Measurements from ENCODE around the gene RASAL1.

DNA sequence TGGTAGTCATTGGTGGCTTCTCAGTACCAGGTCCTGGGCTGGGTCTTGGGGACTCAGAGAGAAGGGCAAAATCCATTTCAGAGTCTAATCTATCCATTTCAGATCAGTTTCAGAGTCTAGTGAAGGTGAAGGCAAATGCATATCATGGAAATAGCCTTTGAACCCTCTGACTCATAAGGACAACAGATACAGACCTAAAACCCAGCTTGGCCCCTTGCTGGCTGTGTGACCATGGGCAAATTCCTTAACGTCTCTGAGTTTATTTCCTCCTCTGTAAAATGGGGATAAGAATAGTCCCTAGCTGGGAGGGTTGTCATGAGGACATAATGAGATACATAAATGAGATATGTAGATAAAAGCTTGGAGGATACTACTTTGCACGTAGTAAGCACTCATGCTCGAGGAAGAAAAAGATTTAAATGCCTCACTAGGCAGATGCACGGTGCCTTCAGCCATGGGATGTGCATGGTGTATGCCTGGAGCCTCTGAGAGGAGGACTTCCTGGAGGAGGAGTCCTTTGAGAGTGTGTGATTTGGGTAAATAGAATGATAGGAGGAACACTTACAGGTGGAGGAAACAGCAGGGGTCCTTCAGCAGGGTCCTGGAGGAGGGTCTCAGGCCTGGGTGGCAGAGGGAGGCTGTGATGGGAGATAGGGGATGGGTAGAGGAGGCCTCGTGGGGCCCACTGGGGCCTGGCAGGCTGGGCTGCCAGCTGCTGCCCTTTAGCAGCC is 71.0 kb downstream of the RASAL1 start:
- TF ChIP-seq, protein P1, sequence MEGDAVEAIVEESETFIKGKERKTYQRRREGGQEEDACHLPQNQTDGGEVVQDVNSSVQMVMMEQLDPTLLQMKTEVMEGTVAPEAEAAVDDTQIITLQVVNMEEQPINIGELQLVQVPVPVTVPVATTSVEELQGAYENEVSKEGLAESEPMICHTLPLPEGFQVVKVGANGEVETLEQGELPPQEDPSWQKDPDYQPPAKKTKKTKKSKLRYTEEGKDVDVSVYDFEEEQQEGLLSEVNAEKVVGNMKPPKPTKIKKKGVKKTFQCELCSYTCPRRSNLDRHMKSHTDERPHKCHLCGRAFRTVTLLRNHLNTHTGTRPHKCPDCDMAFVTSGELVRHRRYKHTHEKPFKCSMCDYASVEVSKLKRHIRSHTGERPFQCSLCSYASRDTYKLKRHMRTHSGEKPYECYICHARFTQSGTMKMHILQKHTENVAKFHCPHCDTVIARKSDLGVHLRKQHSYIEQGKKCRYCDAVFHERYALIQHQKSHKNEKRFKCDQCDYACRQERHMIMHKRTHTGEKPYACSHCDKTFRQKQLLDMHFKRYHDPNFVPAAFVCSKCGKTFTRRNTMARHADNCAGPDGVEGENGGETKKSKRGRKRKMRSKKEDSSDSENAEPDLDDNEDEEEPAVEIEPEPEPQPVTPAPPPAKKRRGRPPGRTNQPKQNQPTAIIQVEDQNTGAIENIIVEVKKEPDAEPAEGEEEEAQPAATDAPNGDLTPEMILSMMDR (conservative IDR thresholded peaks at IDR 0.05; ENCODE audit: low read depth in 2 of 2) = no peak
- no peak for TF ChIP-seq EZH2 (IDR thresholded peaks at IDR 0.05; ENCODE audit: low read depth, unreplicated experiment)
- TF ChIP-seq, protein P2, sequence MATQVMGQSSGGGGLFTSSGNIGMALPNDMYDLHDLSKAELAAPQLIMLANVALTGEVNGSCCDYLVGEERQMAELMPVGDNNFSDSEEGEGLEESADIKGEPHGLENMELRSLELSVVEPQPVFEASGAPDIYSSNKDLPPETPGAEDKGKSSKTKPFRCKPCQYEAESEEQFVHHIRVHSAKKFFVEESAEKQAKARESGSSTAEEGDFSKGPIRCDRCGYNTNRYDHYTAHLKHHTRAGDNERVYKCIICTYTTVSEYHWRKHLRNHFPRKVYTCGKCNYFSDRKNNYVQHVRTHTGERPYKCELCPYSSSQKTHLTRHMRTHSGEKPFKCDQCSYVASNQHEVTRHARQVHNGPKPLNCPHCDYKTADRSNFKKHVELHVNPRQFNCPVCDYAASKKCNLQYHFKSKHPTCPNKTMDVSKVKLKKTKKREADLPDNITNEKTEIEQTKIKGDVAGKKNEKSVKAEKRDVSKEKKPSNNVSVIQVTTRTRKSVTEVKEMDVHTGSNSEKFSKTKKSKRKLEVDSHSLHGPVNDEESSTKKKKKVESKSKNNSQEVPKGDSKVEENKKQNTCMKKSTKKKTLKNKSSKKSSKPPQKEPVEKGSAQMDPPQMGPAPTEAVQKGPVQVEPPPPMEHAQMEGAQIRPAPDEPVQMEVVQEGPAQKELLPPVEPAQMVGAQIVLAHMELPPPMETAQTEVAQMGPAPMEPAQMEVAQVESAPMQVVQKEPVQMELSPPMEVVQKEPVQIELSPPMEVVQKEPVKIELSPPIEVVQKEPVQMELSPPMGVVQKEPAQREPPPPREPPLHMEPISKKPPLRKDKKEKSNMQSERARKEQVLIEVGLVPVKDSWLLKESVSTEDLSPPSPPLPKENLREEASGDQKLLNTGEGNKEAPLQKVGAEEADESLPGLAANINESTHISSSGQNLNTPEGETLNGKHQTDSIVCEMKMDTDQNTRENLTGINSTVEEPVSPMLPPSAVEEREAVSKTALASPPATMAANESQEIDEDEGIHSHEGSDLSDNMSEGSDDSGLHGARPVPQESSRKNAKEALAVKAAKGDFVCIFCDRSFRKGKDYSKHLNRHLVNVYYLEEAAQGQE (IDR thresholded peaks at IDR 0.05; ENCODE audit: unreplicated experiment) = no peak
- no peak for TF ChIP-seq EZH2phosphoT487 (IDR thresholded peaks at IDR 0.05; ENCODE audit: unreplicated experiment)
- no peak for TF ChIP-seq CREB1 (CRISPR knock-in tag; IDR thresholded peaks at IDR 0.05; ENCODE audit: low read depth)
- TF ChIP-seq POLR2AphosphoS5 (IDR thresholded peaks at IDR 0.05; ENCODE audit: low read depth) = no peak
- TF ChIP-seq JUNB (IDR thresholded peaks at IDR 0.05; ENCODE audit: unreplicated experiment) = no peak
- TF ChIP-seq, protein P3, sequence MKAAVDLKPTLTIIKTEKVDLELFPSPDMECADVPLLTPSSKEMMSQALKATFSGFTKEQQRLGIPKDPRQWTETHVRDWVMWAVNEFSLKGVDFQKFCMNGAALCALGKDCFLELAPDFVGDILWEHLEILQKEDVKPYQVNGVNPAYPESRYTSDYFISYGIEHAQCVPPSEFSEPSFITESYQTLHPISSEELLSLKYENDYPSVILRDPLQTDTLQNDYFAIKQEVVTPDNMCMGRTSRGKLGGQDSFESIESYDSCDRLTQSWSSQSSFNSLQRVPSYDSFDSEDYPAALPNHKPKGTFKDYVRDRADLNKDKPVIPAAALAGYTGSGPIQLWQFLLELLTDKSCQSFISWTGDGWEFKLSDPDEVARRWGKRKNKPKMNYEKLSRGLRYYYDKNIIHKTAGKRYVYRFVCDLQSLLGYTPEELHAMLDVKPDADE (IDR thresholded peaks at IDR 0.05) = no peak
- no peak for TF ChIP-seq STAT1 (IDR thresholded peaks at IDR 0.05; ENCODE audit: unreplicated experiment)
- TF ChIP-seq NANOG (IDR thresholded peaks at IDR 0.05; ENCODE audit: borderline replicate concordance) = no peak
- TF ChIP-seq, protein P4, sequence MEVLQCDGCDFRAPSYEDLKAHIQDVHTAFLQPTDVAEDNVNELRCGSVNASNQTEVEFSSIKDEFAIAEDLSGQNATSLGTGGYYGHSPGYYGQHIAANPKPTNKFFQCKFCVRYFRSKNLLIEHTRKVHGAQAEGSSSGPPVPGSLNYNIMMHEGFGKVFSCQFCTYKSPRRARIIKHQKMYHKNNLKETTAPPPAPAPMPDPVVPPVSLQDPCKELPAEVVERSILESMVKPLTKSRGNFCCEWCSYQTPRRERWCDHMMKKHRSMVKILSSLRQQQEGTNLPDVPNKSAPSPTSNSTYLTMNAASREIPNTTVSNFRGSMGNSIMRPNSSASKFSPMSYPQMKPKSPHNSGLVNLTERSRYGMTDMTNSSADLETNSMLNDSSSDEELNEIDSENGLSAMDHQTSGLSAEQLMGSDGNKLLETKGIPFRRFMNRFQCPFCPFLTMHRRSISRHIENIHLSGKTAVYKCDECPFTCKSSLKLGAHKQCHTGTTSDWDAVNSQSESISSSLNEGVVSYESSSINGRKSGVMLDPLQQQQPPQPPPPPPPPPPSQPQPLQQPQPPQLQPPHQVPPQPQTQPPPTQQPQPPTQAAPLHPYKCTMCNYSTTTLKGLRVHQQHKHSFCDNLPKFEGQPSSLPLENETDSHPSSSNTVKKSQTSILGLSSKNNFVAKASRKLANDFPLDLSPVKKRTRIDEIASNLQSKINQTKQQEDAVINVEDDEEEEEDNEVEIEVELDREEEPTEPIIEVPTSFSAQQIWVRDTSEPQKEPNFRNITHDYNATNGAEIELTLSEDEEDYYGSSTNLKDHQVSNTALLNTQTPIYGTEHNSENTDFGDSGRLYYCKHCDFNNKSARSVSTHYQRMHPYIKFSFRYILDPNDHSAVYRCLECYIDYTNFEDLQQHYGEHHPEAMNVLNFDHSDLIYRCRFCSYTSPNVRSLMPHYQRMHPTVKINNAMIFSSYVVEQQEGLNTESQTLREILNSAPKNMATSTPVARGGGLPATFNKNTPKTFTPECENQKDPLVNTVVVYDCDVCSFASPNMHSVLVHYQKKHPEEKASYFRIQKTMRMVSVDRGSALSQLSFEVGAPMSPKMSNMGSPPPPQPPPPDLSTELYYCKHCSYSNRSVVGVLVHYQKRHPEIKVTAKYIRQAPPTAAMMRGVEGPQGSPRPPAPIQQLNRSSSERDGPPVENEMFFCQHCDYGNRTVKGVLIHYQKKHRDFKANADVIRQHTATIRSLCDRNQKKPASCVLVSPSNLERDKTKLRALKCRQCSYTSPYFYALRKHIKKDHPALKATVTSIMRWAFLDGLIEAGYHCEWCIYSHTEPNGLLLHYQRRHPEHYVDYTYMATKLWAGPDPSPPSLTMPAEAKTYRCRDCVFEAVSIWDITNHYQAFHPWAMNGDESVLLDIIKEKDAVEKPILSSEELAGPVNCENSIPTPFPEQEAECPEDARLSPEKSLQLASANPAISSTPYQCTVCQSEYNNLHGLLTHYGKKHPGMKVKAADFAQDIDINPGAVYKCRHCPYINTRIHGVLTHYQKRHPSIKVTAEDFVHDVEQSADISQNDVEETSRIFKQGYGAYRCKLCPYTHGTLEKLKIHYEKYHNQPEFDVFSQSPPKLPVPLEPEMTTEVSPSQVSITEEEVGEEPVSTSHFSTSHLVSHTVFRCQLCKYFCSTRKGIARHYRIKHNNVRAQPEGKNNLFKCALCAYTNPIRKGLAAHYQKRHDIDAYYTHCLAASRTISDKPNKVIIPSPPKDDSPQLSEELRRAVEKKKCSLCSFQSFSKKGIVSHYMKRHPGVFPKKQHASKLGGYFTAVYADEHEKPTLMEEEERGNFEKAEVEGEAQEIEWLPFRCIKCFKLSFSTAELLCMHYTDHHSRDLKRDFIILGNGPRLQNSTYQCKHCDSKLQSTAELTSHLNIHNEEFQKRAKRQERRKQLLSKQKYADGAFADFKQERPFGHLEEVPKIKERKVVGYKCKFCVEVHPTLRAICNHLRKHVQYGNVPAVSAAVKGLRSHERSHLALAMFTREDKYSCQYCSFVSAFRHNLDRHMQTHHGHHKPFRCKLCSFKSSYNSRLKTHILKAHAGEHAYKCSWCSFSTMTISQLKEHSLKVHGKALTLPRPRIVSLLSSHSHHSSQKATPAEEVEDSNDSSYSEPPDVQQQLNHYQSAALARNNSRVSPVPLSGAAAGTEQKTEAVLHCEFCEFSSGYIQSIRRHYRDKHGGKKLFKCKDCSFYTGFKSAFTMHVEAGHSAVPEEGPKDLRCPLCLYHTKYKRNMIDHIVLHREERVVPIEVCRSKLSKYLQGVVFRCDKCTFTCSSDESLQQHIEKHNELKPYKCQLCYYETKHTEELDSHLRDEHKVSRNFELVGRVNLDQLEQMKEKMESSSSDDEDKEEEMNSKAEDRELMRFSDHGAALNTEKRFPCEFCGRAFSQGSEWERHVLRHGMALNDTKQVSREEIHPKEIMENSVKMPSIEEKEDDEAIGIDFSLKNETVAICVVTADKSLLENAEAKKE (CRISPR knock-in tag; IDR thresholded peaks at IDR 0.05) = no peak
- no peak for TF ChIP-seq ZNF114 (CRISPR knock-in tag; IDR thresholded peaks at IDR 0.05)
- TF ChIP-seq ZNF331 (CRISPR knock-in tag; IDR thresholded peaks at IDR 0.05; ENCODE audit: low read depth) = no peak

Data from GM23338 (cell line).